ENCODE data around the gene TSPYL1. TPM values are rescaled to one million over a fixed set of nuclear protein-coding genes. Genes with fewer than 3 reads are reported as not detected.

The TSPYL1 gene
- total RNA-seq, 1 donor from 2014 or later, result 101 TPM

DNA sequence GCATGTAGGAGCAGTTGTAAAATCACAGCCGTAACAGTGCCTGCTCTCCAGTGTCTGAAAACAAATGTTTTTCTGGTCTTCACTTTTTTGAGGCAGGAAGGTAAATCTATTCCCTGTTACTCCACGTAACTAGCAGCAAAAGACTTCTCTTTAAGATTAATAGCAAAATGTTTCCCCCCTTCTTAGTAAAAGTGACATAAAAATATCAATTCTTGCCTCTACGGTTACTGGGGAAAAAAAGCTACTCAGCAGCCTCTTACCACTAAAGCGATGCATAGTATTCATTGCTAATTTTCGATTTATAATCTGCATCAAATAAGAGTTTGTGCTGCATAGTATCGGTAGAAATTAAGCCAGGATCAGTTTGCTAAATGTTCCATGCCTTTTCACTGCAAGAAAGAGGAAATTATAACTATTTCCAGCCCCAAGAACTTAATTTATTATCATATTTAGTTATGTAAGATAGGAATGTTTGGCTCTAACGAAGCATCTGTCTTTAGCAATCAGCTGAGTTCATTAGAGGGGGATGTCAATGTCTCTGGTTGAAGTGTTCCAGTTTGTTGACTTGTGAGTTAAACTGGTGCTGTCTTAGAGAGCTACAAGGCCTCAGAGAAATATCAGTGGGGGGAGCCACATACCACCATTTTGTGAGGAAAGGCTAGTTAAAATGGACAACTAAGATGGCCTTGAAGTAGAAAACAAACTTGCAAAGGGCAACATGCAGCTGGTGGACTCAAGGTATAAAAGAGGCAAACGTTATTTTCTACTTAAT, 617 bp upstream of the TSPYL1 start:
- no peaks in the 10 kb centered on the region for H3K9me3 Mint-ChIP-seq (ENCODE audit: low read depth)
- peaks cover 21% of the 10 kb centered on the region for H3K36me3 Mint-ChIP-seq (ENCODE audit: insufficient read depth)
- no peaks in the 10 kb centered on the region for H3K27me3 Mint-ChIP-seq
- TF ChIP-seq, protein P1, sequence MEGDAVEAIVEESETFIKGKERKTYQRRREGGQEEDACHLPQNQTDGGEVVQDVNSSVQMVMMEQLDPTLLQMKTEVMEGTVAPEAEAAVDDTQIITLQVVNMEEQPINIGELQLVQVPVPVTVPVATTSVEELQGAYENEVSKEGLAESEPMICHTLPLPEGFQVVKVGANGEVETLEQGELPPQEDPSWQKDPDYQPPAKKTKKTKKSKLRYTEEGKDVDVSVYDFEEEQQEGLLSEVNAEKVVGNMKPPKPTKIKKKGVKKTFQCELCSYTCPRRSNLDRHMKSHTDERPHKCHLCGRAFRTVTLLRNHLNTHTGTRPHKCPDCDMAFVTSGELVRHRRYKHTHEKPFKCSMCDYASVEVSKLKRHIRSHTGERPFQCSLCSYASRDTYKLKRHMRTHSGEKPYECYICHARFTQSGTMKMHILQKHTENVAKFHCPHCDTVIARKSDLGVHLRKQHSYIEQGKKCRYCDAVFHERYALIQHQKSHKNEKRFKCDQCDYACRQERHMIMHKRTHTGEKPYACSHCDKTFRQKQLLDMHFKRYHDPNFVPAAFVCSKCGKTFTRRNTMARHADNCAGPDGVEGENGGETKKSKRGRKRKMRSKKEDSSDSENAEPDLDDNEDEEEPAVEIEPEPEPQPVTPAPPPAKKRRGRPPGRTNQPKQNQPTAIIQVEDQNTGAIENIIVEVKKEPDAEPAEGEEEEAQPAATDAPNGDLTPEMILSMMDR (IDR thresholded peaks at IDR 0.05; ENCODE audit: unreplicated experiment), result no peak
- H3K27ac Mint-ChIP-seq, result peak overlapping the region; percentile 100
- no peak for DNase-seq (ENCODE audit: low spot score, unreplicated experiment)
- peak overlapping the region; percentile 99 for H3K4me3 Mint-ChIP-seq (ENCODE audit: low read depth)
- peaks cover 39% of the 10 kb centered on the region for H3K4me1 Mint-ChIP-seq (ENCODE audit: low read depth)

DNA sequence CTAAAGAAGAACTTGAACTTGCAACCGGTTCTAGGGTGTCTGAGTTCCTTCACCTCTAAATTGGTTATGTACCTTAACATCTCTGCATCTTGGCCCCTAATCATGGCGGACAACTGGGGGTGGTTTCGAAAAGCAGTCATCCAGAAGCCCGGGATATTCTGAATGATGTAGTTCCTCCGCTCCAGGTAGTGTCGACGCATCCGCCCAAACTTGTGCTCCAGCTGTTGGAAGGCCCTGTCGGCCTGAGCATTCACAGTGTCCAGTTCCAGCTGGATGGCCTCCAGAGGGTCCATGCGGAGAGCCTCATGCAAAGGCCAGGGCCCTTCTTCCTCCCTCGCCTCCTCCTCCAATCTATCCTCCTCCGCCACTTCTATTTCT, 887 bp downstream of the TSPYL1 start:
- H3K4me1 Mint-ChIP-seq (ENCODE audit: low read depth), result peaks cover 42% of the 10 kb centered on the region
- H3K36me3 Mint-ChIP-seq (ENCODE audit: insufficient read depth), result peaks cover 26% of the 10 kb centered on the region
- DNase-seq (ENCODE audit: low spot score, unreplicated experiment), result no peak
- H3K27ac Mint-ChIP-seq, result peak overlapping the region; percentile 100
- TF ChIP-seq, protein P1 (IDR thresholded peaks at IDR 0.05; ENCODE audit: unreplicated experiment), result no peak
- H3K9me3 Mint-ChIP-seq (ENCODE audit: low read depth), result no peaks in the 10 kb centered on the region
- peak overlapping the region; percentile 99 for H3K4me3 Mint-ChIP-seq (ENCODE audit: low read depth)
- no peaks in the 10 kb centered on the region for H3K27me3 Mint-ChIP-seq

DNA sequence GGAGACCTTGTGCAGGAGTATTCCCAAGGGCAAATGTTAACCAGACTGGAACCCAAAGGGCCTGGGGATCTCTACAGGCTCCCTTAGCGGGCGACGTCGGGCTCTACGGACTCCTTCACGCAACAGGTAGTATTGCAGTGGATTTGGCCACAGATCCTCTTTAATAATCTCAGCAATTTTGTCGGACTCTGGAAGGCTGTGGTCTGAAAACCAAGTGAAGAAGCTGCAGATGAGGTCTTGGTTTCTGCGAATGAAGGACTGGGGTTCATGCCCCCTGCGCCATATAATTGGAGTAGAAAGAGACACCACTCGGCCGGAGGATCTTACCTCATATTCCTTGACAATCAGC, 1.3 kb downstream of the TSPYL1 start:
- TF ChIP-seq, protein P1 (IDR thresholded peaks at IDR 0.05; ENCODE audit: unreplicated experiment), result no peak
- Mint-ChIP-seq H3K36me3 (ENCODE audit: insufficient read depth) (peaks cover 26% of the 10 kb centered on the region), H3K27me3 (no peaks in the 10 kb centered on the region), H3K4me3 (ENCODE audit: low read depth) (peak overlapping the region; percentile 99), H3K27ac (peak overlapping the region; percentile 100), H3K9me3 (ENCODE audit: low read depth) (no peaks in the 10 kb centered on the region), H3K4me1 (ENCODE audit: low read depth) (peaks cover 42% of the 10 kb centered on the region)
- no peak for DNase-seq (ENCODE audit: low spot score, unreplicated experiment)

DNA sequence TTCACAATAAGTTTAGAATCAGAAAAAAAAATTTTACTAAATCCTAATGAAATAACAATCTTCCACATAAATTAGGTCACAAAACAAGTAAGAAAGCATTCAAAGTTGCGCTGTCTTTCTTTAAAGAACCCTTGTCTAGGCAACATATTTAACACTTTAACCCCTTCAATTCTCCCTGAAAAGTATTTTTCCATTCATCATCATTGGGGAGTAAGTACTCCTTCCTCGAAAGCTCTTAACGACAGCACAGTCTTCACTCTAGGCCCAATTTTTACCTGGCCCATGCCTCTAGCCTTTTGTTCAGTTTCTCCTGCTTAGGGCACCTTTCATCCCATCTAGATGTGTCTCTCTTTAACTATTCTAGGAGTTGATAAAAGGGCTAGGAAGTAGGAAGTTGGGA, 2.6 kb downstream of the TSPYL1 start:
- TF ChIP-seq, protein P1 (IDR thresholded peaks at IDR 0.05; ENCODE audit: unreplicated experiment), result no peak
- H3K27ac Mint-ChIP-seq, result peak overlapping the region; percentile 100
- peaks cover 42% of the 10 kb centered on the region for H3K4me1 Mint-ChIP-seq (ENCODE audit: low read depth)
- no peak for DNase-seq (ENCODE audit: low spot score, unreplicated experiment)
- H3K27me3 Mint-ChIP-seq, result no peaks in the 10 kb centered on the region
- H3K9me3 Mint-ChIP-seq (ENCODE audit: low read depth), result no peaks in the 10 kb centered on the region
- H3K36me3 Mint-ChIP-seq (ENCODE audit: insufficient read depth), result peaks cover 26% of the 10 kb centered on the region
- peak overlapping the region; percentile 99 for H3K4me3 Mint-ChIP-seq (ENCODE audit: low read depth)

DNA sequence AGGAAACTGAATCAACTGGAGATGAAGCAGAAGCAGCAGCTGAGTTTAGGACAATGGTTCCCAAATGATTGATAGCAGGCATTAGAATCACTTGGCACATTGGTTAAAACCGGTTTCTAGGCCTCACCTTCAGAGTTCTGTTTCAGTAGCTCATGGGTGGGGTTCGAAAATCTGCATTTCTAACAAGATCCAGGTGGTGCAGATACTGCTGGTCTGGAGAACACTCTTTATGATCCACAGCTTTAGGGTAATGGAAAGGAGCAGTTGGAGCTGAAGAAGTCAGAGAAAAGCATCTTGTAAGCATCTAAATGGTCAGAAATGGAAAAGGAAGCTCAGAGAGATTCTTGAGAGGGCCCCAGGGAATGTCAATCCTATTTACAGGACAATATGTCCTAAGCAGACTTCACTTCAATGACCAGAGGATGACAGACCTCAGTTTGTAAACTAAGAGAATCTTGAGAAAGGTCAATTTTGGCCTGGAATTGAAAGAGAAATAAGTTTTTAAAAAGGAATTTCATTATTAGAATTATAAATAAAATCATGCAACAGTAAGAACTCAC, 8.5 kb downstream of the TSPYL1 start:
- TF ChIP-seq, protein P1 (IDR thresholded peaks at IDR 0.05; ENCODE audit: unreplicated experiment), result no peak
- DNase-seq (ENCODE audit: low spot score, unreplicated experiment), result no peak
- H3K27ac Mint-ChIP-seq, result no peak overlapping the region
- no peaks in the 10 kb centered on the region for H3K27me3 Mint-ChIP-seq
- peaks cover 10% of the 10 kb centered on the region for H3K36me3 Mint-ChIP-seq (ENCODE audit: insufficient read depth)
- no peaks in the 10 kb centered on the region for H3K9me3 Mint-ChIP-seq (ENCODE audit: low read depth)
- H3K4me3 Mint-ChIP-seq (ENCODE audit: low read depth), result no peak overlapping the region
- H3K4me1 Mint-ChIP-seq (ENCODE audit: low read depth), result peaks cover 10% of the 10 kb centered on the region
